GM21528 (cell line): ENCODE results near the gene CENPC.
A peak's percentile ranks its signal among the peaks of the same experiment; 100 is the strongest.

Source experiments
- ATAC-seq: cut with Tn5 transposase; IDR thresholded peaks from one replicate; pipeline ENCODE4 v1.9.1; 2021; ENCODE audit warnings: mild to moderate bottlenecking, moderate library complexity; ENCODE audit not compliant: unreplicated experiment, low FRiP score

CENPC gene, protein sequence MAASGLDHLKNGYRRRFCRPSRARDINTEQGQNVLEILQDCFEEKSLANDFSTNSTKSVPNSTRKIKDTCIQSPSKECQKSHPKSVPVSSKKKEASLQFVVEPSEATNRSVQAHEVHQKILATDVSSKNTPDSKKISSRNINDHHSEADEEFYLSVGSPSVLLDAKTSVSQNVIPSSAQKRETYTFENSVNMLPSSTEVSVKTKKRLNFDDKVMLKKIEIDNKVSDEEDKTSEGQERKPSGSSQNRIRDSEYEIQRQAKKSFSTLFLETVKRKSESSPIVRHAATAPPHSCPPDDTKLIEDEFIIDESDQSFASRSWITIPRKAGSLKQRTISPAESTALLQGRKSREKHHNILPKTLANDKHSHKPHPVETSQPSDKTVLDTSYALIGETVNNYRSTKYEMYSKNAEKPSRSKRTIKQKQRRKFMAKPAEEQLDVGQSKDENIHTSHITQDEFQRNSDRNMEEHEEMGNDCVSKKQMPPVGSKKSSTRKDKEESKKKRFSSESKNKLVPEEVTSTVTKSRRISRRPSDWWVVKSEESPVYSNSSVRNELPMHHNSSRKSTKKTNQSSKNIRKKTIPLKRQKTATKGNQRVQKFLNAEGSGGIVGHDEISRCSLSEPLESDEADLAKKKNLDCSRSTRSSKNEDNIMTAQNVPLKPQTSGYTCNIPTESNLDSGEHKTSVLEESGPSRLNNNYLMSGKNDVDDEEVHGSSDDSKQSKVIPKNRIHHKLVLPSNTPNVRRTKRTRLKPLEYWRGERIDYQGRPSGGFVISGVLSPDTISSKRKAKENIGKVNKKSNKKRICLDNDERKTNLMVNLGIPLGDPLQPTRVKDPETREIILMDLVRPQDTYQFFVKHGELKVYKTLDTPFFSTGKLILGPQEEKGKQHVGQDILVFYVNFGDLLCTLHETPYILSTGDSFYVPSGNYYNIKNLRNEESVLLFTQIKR

GRCh38 chr4:67545199-67546003 lies at the start of gene CENPC:
Gene CENPC (minus strand): TSS chr4:67545503. CDS start chr4:67545355, 148 bp downstream.
- peak; percentile 98 for ATAC-seq

DNA sequence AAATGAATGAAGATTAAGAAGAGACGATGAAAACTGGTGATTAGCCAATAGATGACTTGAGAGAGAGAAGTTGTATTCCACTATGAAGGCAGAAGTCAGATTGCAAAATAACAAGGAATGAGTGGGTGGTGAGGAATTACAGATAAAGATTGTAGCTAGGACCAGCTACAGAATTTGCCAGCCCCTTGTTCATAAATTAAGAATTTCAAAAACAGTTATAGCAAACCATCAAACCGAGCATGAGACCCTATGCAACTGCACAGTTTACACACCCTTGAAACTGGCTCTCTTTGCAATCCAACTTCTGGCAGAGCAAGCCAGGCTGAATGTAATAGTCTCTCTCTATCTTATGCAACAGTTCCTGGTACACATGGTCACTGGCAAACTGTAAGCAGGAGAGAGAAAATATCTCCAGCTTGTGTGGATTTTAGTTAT lies 48.5 kb upstream of the CENPC start:
- ATAC-seq: no peak

DNA sequence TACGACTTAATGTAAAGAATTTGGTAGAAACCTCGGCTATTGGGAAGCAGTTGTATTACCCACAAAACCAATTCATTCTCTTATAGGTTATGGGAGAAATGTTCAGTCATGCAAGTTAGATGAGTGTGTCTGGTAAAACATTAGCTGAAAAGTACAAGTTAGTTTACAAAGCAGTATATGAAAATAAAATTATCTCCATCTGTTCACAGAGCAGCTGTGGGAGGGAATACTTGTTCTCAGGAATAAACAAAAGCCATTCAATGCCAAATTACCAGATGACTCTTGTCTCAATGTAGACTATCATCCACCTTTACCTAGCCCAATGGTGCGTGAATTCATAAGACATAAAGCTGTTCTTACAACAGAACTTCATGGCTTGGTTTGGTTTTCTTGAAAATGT lies 41.9 kb upstream of the CENPC start:
- no peak for ATAC-seq

GRCh38 chr4:67584496-67584895 lies 39.2 kb upstream of the CENPC start:
- ATAC-seq: no peak

DNA sequence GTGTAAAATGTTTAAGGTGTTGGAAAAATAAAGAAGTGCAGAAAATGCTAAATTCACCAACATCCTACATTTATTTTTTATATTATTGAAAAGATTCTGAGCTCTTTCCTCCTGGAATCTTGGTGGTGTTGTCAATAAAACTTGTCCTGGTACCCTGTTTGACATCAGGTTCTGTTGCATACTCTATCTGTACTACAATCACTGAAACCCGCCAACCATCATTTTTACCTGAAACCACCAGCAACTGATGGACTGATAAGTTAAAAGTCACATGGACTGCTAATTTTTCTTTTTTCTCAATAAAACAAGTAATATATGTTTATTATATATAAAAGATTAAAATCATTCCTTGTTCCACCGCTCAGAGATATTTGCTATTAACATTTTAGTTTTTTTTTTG lies 36.6 kb upstream of the CENPC start:
- ATAC-seq: no peak

DNA sequence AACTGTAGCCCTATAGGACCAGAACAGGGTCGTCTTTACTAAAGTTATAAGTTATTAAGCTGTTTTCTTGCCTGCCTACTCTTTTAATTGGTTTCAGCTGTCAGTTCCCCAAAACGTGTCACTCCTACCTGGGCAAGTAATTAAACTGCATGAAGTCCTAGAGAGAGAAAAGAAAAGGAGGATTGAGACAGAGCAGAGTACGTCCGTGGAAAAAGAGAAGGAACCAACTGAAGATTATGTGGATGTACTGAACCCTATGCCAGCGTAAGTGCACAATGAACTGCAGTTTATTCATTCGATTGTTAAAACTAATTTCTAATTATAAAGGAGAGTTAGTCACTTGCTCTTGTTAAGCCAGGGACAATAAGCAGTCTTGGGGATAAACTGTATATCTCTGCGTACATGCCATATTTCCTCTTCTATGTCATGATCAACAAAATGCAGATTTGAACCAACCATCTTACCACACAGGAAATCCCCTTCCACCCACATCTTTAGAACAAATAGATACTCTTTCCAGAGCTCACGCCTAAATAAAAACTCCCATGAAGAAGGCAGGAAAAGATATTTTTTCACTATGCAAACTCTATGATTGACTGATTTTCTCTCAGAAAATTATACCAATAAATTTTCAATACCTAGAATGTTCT lies 36.0 kb upstream of the CENPC start:
- ATAC-seq: no peak

DNA sequence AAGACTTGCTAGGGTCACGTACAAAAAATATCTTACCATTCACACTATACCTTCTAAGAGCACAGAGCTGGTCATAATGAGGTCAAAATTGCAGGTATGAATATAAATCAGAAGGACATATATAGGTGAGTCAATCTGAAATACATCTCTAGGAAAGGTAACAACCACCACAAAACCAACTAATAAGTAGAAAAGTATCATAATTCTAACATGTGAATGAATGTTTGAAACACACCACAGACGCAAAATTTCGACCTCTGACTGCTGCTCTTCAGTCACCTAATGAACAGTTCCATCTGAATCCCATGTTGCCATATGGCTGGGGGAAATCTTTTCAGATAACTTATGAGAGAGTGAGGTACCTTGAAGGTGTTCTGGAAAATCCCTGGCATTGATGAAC lies 35.3 kb upstream of the CENPC start:
- ATAC-seq: no peak

DNA sequence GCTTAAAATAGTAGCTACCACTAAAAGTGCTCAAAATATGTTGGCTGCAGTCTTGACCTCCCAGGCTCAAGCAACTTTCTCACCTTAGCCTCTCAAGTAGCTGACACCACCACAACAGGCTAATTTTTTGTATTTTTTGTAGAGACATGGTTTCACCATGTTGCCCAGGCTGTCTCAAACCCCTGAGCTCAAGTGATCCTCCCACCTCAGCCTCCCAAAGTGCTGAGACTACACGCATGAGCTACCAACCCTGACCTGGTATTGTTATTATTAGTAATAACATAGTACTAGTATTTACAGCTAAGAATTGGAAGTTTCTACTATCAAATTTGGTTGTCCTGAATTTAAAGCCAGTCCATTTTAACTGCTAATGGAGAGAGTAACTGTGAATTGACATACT lies 31.2 kb upstream of the CENPC start:
- ATAC-seq: peak; percentile 44

DNA sequence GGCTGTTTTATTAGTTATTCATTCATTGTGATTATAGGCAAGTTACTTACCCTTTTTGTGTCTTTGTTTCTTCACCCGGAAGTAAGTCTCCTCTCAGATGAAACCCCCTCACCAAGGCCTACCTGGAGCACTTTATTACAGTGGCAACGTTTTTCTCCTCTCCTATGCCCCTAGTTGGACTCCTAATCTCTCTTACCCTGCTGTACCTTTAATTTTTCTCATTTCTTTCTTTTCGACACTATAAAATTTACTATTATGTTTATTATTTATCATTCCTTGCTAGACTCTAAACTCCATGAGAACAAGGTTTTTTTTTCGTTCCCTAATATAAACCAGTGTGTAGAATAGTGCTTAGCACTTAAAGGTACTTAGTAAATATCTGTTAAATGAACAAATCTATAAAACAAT lies 30.8 kb upstream of the CENPC start:
- peak; percentile 7 for ATAC-seq

- peak; percentile 91 for ATAC-seq
These were observed 30.1 kb upstream of the CENPC start for GRCh38 chr4:67575232-67576058.

DNA sequence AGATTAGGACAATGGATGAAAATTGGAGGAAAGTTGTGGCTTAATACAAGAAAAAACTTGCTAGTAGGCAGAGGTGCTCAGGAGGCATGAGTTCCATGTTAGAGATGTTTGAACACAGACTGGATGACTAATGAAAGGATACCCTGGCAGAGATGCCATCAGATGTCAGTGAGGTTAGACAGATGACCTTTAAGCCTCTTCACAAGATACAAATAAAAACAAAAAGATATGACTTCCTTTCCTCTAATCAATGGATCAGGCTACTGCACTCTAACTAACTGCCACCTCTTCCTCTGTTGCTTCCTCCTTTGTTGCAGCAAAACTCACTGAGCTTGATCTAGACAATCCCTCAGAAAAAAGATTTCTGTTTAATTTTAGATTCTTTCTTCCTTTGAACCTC lies 27.9 kb upstream of the CENPC start:
- ATAC-seq: no peak

DNA sequence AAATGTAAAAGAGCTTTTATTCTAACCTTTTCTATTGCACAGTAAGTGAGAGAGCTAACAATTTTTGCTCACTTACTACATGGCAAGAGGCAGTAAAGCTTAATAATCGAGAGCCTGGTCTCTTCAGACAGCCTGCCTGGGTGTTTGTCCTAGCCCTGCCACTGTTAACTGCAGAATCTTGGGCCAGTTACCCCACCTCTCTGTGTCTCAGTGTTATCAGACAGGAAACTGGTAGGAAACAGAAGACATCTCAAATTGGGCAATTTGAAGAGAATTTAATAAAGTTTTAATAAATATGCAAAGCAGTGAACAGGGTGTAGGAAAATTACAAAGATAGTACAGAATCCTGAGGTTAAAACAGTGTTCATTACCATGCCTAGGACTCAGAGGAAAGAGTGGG lies 26.7 kb upstream of the CENPC start:
- no peak for ATAC-seq

- ATAC-seq: no peak
These were observed 25.2 kb upstream of the CENPC start for GRCh38 chr4:67570537-67570936.

DNA sequence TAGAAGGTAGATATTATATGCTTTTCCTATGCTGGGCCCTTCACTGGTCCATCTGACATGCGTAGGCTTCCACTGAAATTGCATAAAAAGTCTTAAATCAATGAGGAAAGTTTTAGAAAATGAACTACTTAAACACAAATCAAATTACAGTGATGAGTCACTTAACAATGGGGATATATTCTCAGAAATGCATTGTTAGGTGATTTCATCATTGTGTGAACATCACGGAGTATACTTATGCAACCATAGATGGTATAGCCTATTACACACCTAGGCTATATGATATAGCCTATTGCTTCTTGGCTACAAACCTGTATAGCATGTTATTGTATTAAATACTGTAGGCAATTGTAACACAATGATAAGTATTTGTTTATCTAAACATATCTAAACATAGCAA lies 23.5 kb upstream of the CENPC start:
- ATAC-seq: no peak

DNA sequence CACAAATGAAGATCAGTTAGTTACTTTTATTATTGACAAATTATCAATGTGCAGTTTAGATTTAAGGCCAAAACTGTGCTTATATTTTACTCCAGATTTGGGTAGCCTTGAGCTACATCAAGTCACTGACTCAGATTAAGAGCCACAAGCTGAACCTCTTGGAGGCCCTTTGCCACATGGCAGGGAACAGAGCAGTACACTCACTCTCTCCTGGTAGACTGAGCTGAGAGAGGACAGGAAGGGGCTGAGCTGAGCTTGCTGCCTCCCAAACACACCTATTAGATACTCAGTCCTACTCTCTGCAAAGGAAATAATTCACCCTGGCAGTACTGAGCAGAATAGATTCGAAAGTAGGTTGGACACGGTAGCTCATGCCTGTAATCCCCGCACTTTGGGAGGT lies 21.0 kb upstream of the CENPC start:
- no peak for ATAC-seq

DNA sequence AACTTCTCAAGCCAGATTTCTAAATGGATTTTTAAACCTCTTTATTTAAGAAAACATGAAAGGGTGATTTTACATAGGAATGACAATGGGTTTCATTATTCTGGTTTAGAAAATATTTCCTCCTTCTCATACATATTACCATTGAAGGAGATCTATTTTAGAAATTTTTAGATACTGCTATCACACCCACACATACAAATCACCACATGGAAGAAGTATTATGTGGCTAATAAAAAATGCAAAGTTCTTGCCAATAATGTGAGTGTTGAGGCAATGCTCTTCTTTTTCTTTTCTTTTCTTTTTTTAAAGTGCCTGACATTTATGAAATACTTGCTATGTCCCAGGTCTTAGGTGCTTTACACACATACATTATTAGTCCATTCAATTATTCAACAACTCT lies 20.0 kb upstream of the CENPC start:
- no peak for ATAC-seq

DNA sequence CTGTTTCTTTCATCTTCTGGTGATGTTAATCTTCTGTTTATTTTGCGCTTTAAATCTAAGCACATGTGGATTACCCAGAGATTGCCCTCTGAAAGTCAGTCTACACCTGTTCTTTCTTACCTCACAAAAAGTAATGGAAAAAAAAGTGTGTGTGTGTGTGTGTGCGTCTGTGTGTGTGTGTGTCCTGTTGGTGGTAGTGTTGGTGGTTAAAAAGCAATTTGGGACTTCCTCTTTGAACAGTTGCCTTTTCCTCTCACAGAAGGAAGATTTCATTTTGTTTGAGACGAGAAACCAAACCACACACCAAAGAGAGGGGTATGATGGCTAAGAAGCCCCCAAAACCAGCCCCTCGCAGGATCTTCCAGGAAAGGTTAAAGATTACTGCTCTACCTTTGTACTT lies 13.2 kb upstream of the CENPC start, which contains the start of gene STAP1:
Gene STAP1 (plus strand): TSS at position 235 of the 400 bp plus-strand sequence. CDS start 83 bp downstream, at position 318.
- ATAC-seq: peak; percentile 66

DNA sequence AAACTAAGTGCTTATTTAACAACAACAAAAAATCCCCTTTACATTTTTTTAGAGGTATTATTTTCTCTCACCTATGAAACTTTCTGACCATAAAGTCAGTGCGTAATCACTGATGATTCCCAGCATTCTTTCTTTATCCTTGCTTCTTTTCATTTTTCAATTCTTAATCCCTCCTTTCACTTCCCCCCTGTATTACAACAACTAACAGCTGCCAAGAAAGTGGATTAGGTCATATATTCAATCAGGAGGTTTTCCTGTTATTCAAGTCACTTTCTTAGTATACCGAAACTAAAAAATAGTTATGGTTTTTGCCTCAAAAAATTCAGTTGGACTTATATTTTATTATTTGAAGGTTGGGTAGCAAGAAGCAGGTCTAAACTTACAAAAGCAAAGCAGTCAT lies 11.1 kb upstream of the CENPC start:
- no peak for ATAC-seq

DNA sequence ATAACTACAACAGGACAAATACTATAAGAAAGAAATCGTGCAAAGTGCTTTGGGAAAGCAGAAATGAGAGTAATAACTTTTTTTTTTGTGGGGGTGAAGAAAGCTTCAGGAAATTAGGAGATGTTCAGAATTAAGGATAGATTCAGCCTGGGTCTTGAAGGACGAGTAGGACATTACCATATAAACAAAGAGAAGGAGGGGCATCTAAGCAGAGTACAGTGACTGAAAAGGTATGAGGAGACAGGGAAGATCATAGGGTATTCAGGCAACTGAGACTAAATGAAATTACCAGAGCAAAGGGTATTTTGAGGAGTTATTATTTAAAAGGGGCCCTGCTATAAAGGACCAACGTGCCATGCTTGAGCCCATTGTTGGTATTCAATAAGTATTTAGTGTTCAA lies 10.1 kb upstream of the CENPC start:
- ATAC-seq: no peak
